Peyer's patch (tissue), 4 donors: ENCODE data around the gene TMEM101. TPM values are rescaled to one million over a fixed set of nuclear protein-coding genes. Genes with fewer than 3 reads are reported as not detected.

ENCODE experiments used
- DNase-seq, 3 donors: peaks; one replicate each; pipeline ENCODE4 v3.0.0-alpha.2; 2017 to 2019
- H3K27ac ChIP-seq, 4 donors: fragments of 200-600 bp; sonication (generic); one replicate each; pipeline ENCODE4 v1.5.1; 2016 to 2019
- H3K27me3 ChIP-seq, 2 donors: fragments of 200-600 bp; sonication (generic); one replicate each; pipeline ENCODE4 v1.5.1; 2019
- H3K36me3 ChIP-seq, 3 donors: fragments of 200-600 bp; sonication (generic); one replicate each; pipeline ENCODE4 v1.5.1; 2016 to 2019
- H3K4me1 ChIP-seq, 4 donors: fragments of 200-600 bp; sonication (generic); one replicate each; pipeline ENCODE4 v1.5.1; 2016 to 2019
- H3K4me3 ChIP-seq, 4 donors: fragments of 200-600 bp; sonication (generic); 1 replicate in 3 of 4; 2 replicates in 1 of 4; pipeline ENCODE4 v1.5.1; 2016 to 2019; ENCODE audit warnings: mild to moderate bottlenecking in 1 of 4
- H3K9me3 ChIP-seq, 4 donors: fragments of 200-600 bp; sonication (generic); one replicate each; pipeline ENCODE4 v1.5.1; 2016 to 2019; ENCODE audit warnings: mild to moderate bottlenecking in 1 of 4
- POLR2A ChIP-seq, 2 donors: fragments of 450-650 bp; IDR thresholded peaks; one replicate each; pipeline ENCODE4 v1.5.1; 2017; ENCODE audit warnings: antibody characterized with exemption in 2 of 2, mild to moderate bottlenecking in 2 of 2, moderate library complexity in 2 of 2
- total RNA-seq, 4 donors: library from RNA; depleted of rRNA; stranded (reverse); fragments of >200 nt; gene quantifications; one replicate each; pipeline ENCODE4 v1.1.0, GENCODE V29; 2016
- TF ChIP-seq, protein P1 (sequence below), 6 experiments: fragments of 450-650 bp in 4 of 6; fragments of 200-600 bp in 2 of 6; sonication (generic) in 1 of 6; IDR thresholded peaks; one replicate each; pipeline ENCODE4 v1.5.1; 2017 to 2019; ENCODE audit warnings: antibody characterized with exemption in 6 of 6, mild to moderate bottlenecking in 3 of 6, moderate library complexity in 1 of 6

TMEM101 gene
- total RNA-seq, 4 donors from 2014 or later = 8.3 to 20.9 (median 17.5) TPM

DNA sequence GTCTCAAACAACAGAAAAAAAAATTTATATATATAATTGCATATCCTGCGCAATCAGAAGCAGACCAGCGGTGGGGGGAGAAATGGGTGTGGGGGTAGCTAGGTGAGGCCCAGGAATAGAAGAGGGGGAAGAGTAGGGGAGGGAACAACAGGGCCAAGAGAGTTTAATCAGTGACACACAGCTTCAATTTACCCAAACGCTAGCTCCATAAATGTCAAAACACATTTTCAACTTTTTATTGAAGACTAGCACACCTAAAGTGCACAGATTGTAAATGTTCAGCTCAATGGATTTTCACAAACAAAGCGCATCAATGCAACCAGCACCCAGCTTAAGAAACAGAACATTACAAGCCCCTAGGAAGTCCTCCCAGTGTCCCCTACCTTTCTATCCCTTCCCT lies 35.1 kb downstream of the TMEM101 start:
- no peak for DNase-seq
- no peaks in the 10 kb centered on the region for H3K9me3 ChIP-seq
- peaks cover 0 to 13% (median 7%) of the 10 kb centered on the region in 4 donors for H3K4me1 ChIP-seq
- TF ChIP-seq, protein P1, sequence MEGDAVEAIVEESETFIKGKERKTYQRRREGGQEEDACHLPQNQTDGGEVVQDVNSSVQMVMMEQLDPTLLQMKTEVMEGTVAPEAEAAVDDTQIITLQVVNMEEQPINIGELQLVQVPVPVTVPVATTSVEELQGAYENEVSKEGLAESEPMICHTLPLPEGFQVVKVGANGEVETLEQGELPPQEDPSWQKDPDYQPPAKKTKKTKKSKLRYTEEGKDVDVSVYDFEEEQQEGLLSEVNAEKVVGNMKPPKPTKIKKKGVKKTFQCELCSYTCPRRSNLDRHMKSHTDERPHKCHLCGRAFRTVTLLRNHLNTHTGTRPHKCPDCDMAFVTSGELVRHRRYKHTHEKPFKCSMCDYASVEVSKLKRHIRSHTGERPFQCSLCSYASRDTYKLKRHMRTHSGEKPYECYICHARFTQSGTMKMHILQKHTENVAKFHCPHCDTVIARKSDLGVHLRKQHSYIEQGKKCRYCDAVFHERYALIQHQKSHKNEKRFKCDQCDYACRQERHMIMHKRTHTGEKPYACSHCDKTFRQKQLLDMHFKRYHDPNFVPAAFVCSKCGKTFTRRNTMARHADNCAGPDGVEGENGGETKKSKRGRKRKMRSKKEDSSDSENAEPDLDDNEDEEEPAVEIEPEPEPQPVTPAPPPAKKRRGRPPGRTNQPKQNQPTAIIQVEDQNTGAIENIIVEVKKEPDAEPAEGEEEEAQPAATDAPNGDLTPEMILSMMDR (IDR thresholded peaks at IDR 0.05) = no peak
- TF ChIP-seq POLR2A (IDR thresholded peaks at IDR 0.05) = no peak
- H3K27me3 ChIP-seq = no peaks in the 10 kb centered on the region
- no peak overlapping the region for H3K27ac ChIP-seq
- no peak overlapping the region for H3K4me3 ChIP-seq
- H3K36me3 ChIP-seq = no peaks in the 10 kb centered on the region

GRCh38 chr17:43979011-43979410 lies 35.8 kb downstream of the TMEM101 start:
- Histone ChIP-seq H3K4me3 (no peak overlapping the region), H3K27me3 (no peaks in the 10 kb centered on the region), H3K36me3 (no peaks in the 10 kb centered on the region), H3K9me3 (no peaks in the 10 kb centered on the region), H3K4me1 (peaks cover 0 to 10% (median 6%) of the 10 kb centered on the region in 4 donors), H3K27ac (no peak overlapping the region)
- no peak for DNase-seq
- TF ChIP-seq, protein P1 (IDR thresholded peaks at IDR 0.05) = no peak
- no peak for TF ChIP-seq POLR2A (IDR thresholded peaks at IDR 0.05)

DNA sequence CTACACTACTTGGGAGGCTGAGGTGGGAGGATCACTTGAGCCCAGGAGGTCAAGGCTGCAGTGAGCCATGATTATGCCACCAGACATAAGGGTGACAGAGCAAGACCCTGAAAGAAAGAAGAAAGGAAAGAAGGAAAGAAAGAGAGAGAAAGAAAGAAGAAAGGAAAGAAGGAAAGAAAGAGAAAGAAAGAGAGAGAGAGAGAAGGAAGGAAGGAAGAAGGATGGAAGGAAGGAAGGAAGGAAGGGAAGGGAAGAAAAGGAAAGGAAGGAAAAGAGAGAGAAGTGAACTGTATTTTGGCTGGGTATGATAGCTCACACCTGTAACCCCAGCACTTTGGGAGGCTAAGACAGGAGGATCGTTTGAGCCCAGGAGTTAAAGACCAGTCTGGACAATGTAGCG lies 36.7 kb downstream of the TMEM101 start:
- TF ChIP-seq POLR2A (IDR thresholded peaks at IDR 0.05) = no peak
- TF ChIP-seq, protein P1 (IDR thresholded peaks at IDR 0.05) = no peak
- Histone ChIP-seq H3K27me3 (no peaks in the 10 kb centered on the region), H3K27ac (no peak overlapping the region), H3K9me3 (no peaks in the 10 kb centered on the region), H3K4me3 (no peak overlapping the region), H3K36me3 (no peaks in the 10 kb centered on the region), H3K4me1 (peaks cover 0 to under 1% (median 0%) of the 10 kb centered on the region in 4 donors)
- no peak for DNase-seq

DNA sequence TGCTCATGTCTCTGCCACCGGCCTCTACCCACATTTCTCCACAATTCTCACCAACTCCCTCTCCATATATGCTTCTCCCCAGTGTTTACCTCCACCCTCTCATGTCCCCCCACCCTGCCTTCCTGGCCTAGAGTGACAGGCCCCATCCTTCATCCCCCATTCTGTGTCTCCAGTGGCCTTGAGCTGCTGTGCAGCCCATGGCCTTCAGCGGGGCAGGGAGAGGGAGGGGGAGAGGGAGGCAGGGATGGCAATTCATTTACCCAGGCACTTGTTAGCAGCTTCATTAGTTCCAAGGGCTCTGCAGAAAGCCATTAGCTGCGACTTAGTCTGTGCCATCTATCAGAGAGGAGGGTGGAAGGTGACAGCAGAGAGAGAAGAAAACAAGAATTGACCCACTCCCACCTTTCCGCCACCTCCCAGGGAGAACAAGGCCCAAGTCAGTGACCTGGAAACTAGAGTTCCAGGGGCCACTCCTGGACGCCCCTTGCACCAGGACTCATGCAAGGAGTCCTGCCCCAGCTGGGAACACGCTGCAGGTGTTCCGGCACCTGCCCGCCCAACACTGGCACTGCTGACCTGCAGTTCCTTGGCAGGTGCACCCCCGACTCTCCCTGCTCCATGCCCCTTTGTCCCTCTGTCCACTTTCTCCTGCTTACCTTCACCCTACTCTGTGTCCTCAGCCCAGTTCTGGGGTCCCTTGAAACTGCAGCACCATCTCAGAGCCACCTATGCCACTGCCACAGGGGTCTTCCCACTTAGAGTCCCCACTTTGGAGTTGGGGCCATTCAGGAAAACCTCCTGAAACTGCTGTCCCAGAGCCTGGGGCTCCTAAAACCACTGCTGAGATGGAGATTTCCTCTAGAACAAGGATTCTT lies 37.6 kb downstream of the TMEM101 start:
- H3K4me3 ChIP-seq = no peak overlapping the region
- H3K9me3 ChIP-seq = no peaks in the 10 kb centered on the region
- no peaks in the 10 kb centered on the region for H3K4me1 ChIP-seq
- no peak for DNase-seq
- no peak overlapping the region for H3K27ac ChIP-seq
- TF ChIP-seq, protein P1 (IDR thresholded peaks at IDR 0.05) = no peak
- no peak for TF ChIP-seq POLR2A (IDR thresholded peaks at IDR 0.05)
- H3K27me3 ChIP-seq = no peaks in the 10 kb centered on the region
- no peaks in the 10 kb centered on the region for H3K36me3 ChIP-seq

DNA sequence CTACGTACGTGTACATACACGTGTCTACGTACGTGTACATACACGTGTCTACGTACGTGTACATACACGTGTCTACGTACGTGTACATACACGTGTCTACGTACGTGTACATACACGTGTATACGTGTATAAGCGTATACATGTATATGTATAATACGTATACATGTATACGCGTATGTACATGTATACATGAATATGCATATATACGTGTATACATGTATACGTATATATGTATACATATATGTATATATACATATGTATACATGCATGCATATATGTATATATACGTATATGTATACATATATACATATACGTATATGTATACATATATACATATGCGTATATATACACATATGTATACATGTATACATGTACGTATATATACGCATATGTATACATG lies 38.9 kb downstream of the TMEM101 start:
- Histone ChIP-seq H3K27ac (no peak overlapping the region), H3K4me1 (no peaks in the 10 kb centered on the region), H3K36me3 (no peaks in the 10 kb centered on the region), H3K27me3 (no peaks in the 10 kb centered on the region), H3K4me3 (no peak overlapping the region), H3K9me3 (no peaks in the 10 kb centered on the region)
- no peak for TF ChIP-seq POLR2A (IDR thresholded peaks at IDR 0.05)
- TF ChIP-seq, protein P1 (IDR thresholded peaks at IDR 0.05) = no peak
- no peak for DNase-seq
